ENCODE results near the gene NBAS.
"Not testable (repeated sequence)": the region's sequence is repeated elsewhere in the genome, so short reads cannot be mapped to it uniquely, and the experiment has no call there.

NBAS gene

DNA sequence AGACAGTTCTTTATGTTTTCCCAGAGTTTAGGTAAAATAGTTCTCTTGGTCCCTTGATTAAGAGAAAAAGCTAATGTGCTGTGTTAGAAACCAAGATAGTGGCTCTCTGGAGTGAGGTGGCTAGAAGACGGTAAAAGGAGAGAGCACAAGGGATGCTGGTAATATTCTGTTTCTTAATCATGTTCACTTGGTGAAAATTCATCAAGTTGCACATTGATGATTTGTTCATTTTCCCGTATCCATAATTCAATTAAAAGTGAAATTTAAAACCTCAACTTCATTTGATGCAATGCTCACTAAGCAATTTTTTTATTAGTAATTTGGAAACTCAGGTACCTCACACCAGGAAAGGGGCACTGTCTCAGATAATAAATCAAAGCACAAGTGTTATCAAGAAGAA, 113.8 kb downstream of the NBAS start:
- Histone ChIP-seq H3K4me1 (ENCODE audit: control insufficient read depth, insufficient read depth, low read length) (no peaks in the 10 kb centered on the region), H3K9me3 (replicated peaks; ENCODE audit: low read length) (no peaks in the 10 kb centered on the region), H3K36me3 (ENCODE audit: insufficient read depth, low read length) (no peaks in the 10 kb centered on the region), H3K4me2 (ENCODE audit: low read length) (no peak overlapping the region), H3K27me3 (ENCODE audit: control insufficient read depth, insufficient read depth, low read length) (no peaks in the 10 kb centered on the region), H3K4me3 (ENCODE audit: low read length) (no peak overlapping the region), H3K9ac (ENCODE audit: low read depth, low read length) (no peak overlapping the region)

GRCh38 chr2:15446961-15447360, 114.2 kb downstream of the NBAS start:
- Histone ChIP-seq H3K27me3 (ENCODE audit: control insufficient read depth, insufficient read depth, low read length) (no peaks in the 10 kb centered on the region), H3K9me3 (replicated peaks; ENCODE audit: low read length) (no peaks in the 10 kb centered on the region), H3K4me1 (ENCODE audit: control insufficient read depth, insufficient read depth, low read length) (no peaks in the 10 kb centered on the region), H3K4me2 (ENCODE audit: low read length) (no peak overlapping the region), H3K4me3 (ENCODE audit: low read length) (no peak overlapping the region), H3K9ac (ENCODE audit: low read depth, low read length) (no peak overlapping the region), H3K36me3 (ENCODE audit: insufficient read depth, low read length) (no peaks in the 10 kb centered on the region)

- H3K4me3 ChIP-seq (ENCODE audit: low read length), result no peak overlapping the region
- no peaks in the 10 kb centered on the region for H3K36me3 ChIP-seq (ENCODE audit: insufficient read depth, low read length)
- no peaks in the 10 kb centered on the region for H3K9me3 ChIP-seq (replicated peaks; ENCODE audit: low read length)
- H3K4me1 ChIP-seq (ENCODE audit: control insufficient read depth, insufficient read depth, low read length), result no peaks in the 10 kb centered on the region
- no peak overlapping the region for H3K4me2 ChIP-seq (ENCODE audit: low read length)
- H3K27me3 ChIP-seq (ENCODE audit: control insufficient read depth, insufficient read depth, low read length), result no peaks in the 10 kb centered on the region
- no peak overlapping the region for H3K9ac ChIP-seq (ENCODE audit: low read depth, low read length)
Observed at GRCh38 chr2:15445891-15446562, 115.1 kb downstream of the NBAS start.

DNA sequence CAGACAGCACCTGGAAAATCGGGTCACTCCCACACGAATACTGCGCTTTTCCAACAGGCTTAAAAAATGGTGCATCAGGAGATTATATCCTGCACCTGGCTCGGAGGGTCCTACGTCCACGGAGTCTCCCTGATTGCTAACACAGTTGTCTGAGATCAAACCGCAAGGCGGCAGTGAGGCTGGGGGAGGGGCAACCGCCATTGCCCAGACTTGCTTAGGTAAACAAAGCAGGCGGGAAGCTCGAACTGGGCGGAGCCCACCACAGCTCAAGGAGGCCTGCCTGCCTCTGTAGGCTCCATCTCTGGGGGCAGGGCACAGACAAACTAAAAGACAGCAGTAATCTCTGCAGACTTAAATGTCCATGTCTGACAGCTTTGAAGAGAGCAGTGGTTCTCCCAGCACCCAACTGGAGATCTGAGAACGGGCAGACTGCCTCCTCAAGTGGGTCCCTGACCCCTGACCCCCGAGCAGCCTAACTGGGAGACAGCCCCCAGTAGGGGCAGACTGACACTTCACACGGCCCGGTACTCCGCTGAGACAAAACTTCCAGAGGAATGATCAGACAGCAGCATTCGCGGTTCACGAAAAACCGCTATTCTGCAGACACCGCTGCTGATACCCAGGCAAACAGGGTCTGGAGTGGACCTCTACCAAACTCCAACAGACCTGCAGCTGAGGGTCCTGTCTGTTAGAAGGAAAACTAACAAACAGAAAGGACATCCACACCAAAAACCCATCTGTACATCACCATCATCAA, 121.2 kb downstream of the NBAS start:
- H3K9me3 ChIP-seq (replicated peaks; ENCODE audit: low read length); H3K4me1 ChIP-seq (ENCODE audit: control insufficient read depth, insufficient read depth, low read length); H3K4me2 ChIP-seq (ENCODE audit: low read length); H3K27me3 ChIP-seq (ENCODE audit: control insufficient read depth, insufficient read depth, low read length); H3K36me3 ChIP-seq (ENCODE audit: insufficient read depth, low read length); H3K9ac ChIP-seq (ENCODE audit: low read depth, low read length); H3K4me3 ChIP-seq (ENCODE audit: low read length): not testable (repeated sequence)

DNA sequence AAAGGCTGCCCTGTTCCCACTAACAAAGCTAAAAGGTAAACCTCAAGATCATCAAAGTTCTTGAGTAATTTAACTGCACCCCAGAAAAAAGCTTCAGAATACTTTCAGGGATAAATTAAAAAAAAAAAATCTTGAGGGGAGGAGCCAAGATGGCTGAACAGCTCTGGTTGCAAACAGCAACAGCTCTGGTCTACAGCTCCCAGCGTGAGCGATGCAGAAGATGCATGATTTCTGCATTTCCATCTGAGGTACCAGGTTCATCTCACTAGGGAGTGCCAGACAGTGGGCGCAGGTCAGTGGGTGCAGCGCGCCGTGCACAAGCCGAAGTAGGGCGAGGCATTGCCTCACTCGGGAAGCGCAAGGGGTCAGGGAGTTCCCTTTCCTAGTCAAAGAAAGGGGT, 121.8 kb downstream of the NBAS start:
- H3K4me1 ChIP-seq (ENCODE audit: control insufficient read depth, insufficient read depth, low read length); H3K4me3 ChIP-seq (ENCODE audit: low read length); H3K9me3 ChIP-seq (replicated peaks; ENCODE audit: low read length); H3K36me3 ChIP-seq (ENCODE audit: insufficient read depth, low read length); H3K9ac ChIP-seq (ENCODE audit: low read depth, low read length); H3K27me3 ChIP-seq (ENCODE audit: control insufficient read depth, insufficient read depth, low read length); H3K4me2 ChIP-seq (ENCODE audit: low read length): not testable (repeated sequence)

GRCh38 chr2:15436195-15436594, 124.9 kb downstream of the NBAS start:
- Histone ChIP-seq H3K4me2 (ENCODE audit: low read length) (no peak overlapping the region), H3K4me3 (ENCODE audit: low read length) (no peak overlapping the region), H3K27me3 (ENCODE audit: control insufficient read depth, insufficient read depth, low read length) (no peaks in the 10 kb centered on the region), H3K4me1 (ENCODE audit: control insufficient read depth, insufficient read depth, low read length) (no peaks in the 10 kb centered on the region), H3K9ac (ENCODE audit: low read depth, low read length) (no peak overlapping the region), H3K9me3 (replicated peaks; ENCODE audit: low read length) (no peaks in the 10 kb centered on the region), H3K36me3 (ENCODE audit: insufficient read depth, low read length) (no peaks in the 10 kb centered on the region)

DNA sequence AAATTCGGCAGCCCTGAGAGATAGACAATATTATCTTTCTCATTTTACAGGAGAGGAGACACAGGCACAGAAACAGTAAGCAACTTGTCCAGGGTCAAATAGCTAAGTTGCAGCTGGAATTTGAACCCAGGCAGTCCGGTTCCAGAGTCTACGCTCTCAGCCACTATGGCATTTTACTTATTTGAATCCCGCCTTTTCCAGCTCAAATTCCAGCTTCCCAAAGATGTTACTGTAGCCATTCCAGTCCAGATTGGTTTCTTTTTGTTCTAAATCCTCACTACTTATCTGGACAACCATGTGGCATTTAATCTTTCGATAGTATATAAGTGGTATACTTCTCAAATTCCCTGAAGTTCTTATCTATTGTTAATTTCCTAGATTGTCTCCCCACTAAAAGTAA, 125.7 kb downstream of the NBAS start:
- Histone ChIP-seq H3K4me2 (ENCODE audit: low read length) (no peak overlapping the region), H3K27me3 (ENCODE audit: control insufficient read depth, insufficient read depth, low read length) (no peaks in the 10 kb centered on the region), H3K9ac (ENCODE audit: low read depth, low read length) (no peak overlapping the region), H3K9me3 (replicated peaks; ENCODE audit: low read length) (no peaks in the 10 kb centered on the region), H3K4me1 (ENCODE audit: control insufficient read depth, insufficient read depth, low read length) (no peaks in the 10 kb centered on the region), H3K36me3 (ENCODE audit: insufficient read depth, low read length) (no peaks in the 10 kb centered on the region), H3K4me3 (ENCODE audit: low read length) (no peak overlapping the region)

DNA sequence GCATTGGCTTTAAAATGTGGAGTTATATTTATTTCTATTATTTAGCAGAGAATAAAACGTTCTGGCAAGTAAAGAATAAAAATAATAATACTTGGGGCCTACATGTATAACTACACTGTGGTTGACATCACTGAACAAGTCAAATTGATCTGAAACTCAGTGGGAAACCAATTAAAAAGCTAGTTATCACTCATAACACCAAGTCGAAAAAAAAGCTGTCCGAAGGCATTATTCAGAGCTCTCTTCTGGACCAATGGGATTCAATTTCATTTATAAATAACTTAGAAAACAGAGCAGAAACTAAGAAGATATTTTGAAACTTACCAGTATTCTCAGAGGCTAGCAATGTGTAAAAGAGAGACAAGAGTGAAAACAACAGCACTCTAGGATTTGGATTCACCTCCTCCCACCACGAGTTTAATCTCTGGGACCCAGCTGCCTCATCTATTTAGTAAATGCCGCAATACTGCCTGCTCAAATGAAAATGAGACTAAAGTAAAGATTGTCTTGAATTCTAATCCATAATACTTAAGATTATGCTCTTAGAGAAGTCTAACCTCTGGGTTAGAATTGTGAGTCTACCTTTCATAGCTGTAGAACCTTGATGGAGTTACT, 128.4 kb downstream of the NBAS start:
- Histone ChIP-seq H3K4me1 (ENCODE audit: control insufficient read depth, insufficient read depth, low read length) (no peaks in the 10 kb centered on the region), H3K4me2 (ENCODE audit: low read length) (no peak overlapping the region), H3K9me3 (replicated peaks; ENCODE audit: low read length) (no peaks in the 10 kb centered on the region), H3K9ac (ENCODE audit: low read depth, low read length) (no peak overlapping the region), H3K36me3 (ENCODE audit: insufficient read depth, low read length) (no peaks in the 10 kb centered on the region), H3K27me3 (ENCODE audit: control insufficient read depth, insufficient read depth, low read length) (no peaks in the 10 kb centered on the region), H3K4me3 (ENCODE audit: low read length) (no peak overlapping the region)

GRCh38 chr2:15429032-15429431, 132.1 kb downstream of the NBAS start:
- Histone ChIP-seq H3K36me3 (ENCODE audit: insufficient read depth, low read length) (peaks cover 6% of the 10 kb centered on the region), H3K27me3 (ENCODE audit: control insufficient read depth, insufficient read depth, low read length) (no peaks in the 10 kb centered on the region), H3K4me1 (ENCODE audit: control insufficient read depth, insufficient read depth, low read length) (no peaks in the 10 kb centered on the region), H3K4me2 (ENCODE audit: low read length) (no peak overlapping the region), H3K4me3 (ENCODE audit: low read length) (no peak overlapping the region), H3K9ac (ENCODE audit: low read depth, low read length) (no peak overlapping the region), H3K9me3 (replicated peaks; ENCODE audit: low read length) (no peaks in the 10 kb centered on the region)

DNA sequence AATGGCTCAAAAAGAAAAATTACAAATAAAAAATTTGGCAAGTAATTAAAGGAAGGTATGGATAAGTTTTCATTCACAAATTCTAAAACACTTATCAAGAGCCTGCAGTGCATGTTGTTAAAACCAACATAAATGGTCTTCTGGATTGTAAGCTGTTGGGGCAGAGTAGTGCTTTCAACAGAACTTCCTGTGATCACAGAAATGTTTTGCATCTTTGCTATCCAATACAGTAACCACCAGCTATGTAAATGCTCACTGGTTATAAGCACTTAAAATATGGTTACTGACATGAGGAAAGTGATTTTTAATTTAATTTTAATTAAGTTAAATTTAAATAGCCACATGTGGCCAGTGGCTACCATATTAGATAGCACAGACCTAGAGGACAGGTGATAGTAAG, 133.1 kb downstream of the NBAS start:
- no peak overlapping the region for H3K9ac ChIP-seq (ENCODE audit: low read depth, low read length)
- no peak overlapping the region for H3K4me2 ChIP-seq (ENCODE audit: low read length)
- H3K27me3 ChIP-seq (ENCODE audit: control insufficient read depth, insufficient read depth, low read length), result no peaks in the 10 kb centered on the region
- no peaks in the 10 kb centered on the region for H3K4me1 ChIP-seq (ENCODE audit: control insufficient read depth, insufficient read depth, low read length)
- H3K9me3 ChIP-seq (replicated peaks; ENCODE audit: low read length), result no peaks in the 10 kb centered on the region
- H3K36me3 ChIP-seq (ENCODE audit: insufficient read depth, low read length), result peaks cover 7% of the 10 kb centered on the region
- H3K4me3 ChIP-seq (ENCODE audit: low read length), result no peak overlapping the region

- Histone ChIP-seq H3K36me3 (ENCODE audit: insufficient read depth, low read length) (peaks cover 7% of the 10 kb centered on the region), H3K4me2 (ENCODE audit: low read length) (no peak overlapping the region), H3K4me3 (ENCODE audit: low read length) (no peak overlapping the region), H3K27me3 (ENCODE audit: control insufficient read depth, insufficient read depth, low read length) (no peaks in the 10 kb centered on the region), H3K9ac (ENCODE audit: low read depth, low read length) (no peak overlapping the region), H3K4me1 (ENCODE audit: control insufficient read depth, insufficient read depth, low read length) (no peaks in the 10 kb centered on the region), H3K9me3 (replicated peaks; ENCODE audit: low read length) (no peaks in the 10 kb centered on the region)
Observed at GRCh38 chr2:15426606-15427005, 134.5 kb downstream of the NBAS start.

GRCh38 chr2:15425712-15426111, 135.4 kb downstream of the NBAS start:
- H3K27me3 ChIP-seq (ENCODE audit: control insufficient read depth, insufficient read depth, low read length), result no peaks in the 10 kb centered on the region
- no peak overlapping the region for H3K9ac ChIP-seq (ENCODE audit: low read depth, low read length)
- H3K4me2 ChIP-seq (ENCODE audit: low read length), result no peak overlapping the region
- H3K4me1 ChIP-seq (ENCODE audit: control insufficient read depth, insufficient read depth, low read length), result no peaks in the 10 kb centered on the region
- no peak overlapping the region for H3K4me3 ChIP-seq (ENCODE audit: low read length)
- no peaks in the 10 kb centered on the region for H3K9me3 ChIP-seq (replicated peaks; ENCODE audit: low read length)
- H3K36me3 ChIP-seq (ENCODE audit: insufficient read depth, low read length), result peaks cover 11% of the 10 kb centered on the region

All from skeletal muscle satellite cell (primary cell).